ENCODE data around the gene ARRDC1.
"Not testable (repeated sequence)": the region's sequence is repeated elsewhere in the genome, so short reads cannot be mapped to it uniquely, and the experiment has no call there.

The ARRDC1 gene

DNA sequence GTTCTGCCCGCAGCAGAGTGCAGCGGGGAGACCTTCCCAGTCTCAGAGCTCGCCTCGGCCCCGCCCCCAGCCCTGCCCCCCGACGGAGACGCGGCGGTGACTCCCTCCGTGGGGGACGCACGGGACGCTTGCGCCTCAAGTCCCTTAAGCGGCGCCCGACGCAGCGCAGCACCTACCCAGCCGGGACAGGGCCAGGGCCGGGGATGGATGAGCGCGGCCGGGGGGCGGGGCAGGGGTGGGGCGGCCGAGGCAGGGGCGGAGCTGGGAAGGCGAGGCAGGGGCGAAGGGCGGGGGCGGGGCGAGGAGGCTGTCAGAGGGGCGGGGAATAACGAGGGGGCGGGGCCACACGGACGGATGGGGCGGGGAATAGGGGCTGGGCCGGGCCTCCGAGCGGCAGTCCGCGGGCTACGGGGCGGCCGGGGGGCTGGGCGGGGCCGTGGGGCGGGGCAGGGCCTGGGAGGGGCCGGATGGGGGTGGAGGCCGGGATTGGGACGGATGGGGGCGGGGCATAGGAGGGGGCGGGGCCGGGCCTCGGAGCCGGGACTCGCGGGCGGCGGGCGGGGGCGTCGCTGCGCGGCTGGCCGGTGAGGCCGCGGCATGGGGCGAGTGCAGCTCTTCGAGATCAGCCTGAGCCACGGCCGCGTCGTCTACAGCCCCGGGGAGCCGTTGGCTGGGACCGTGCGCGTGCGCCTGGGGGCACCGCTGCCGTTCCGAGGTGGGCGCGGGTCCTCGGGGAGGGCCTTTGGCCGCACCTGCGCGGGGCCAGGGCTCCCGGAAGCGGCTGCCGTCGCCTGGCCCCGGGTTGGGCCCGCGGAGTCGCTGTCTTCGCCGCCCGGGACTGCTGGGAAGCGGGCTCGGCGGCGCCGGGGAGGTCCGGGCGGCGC, at the start of gene ARRDC1:
TSS of gene ARRDC1 (plus strand) at position 566 of the 884 bp plus-strand sequence. CDS start at position 598, 32 bp downstream.
- DNase-seq = peak; percentile 87 to 88

DNA sequence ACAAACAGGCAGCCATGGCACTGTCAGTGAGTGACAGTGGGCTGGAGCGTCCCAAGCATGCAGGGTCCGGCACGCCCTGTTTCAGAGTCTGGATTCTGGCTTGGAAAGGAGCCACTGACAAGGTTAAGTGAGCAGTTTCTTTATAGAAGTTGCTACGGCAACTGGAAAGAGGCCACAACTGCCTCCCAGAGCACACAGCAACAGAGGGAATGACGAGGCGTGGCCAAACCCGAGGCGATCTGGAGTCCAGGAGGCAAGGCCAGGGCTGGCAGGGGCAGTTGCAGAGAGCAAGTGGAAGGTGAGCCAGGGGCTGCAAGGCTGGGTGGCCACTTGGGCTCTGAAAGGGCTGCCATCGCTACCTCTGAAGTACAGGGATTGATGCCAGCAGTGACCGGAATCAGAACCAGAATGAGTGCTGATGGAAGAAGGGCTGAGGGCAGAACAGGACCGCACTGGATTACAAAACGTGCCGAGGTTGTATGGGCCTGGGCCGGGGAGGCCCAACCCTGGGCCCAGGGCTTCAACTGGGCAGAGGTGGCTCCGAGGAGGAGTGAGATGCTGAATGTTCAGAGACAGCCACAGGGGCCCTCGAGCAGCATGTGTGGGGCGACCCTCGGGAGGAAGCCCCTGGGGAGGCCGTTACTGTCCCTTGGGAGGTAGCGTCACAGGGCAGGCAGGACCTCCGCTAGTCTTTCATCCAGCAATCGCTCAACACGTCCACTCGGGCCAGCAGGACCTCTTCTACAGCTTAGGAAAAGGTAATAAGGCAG, 49.2 kb upstream of the ARRDC1 start:
- DNase-seq = no peak

- DNase-seq = no peak
Measured at GRCh38 chr9:137558127-137558526, 47.4 kb upstream of the ARRDC1 start.

GRCh38 chr9:137564134-137564533, 41.4 kb upstream of the ARRDC1 start:
- no peak for DNase-seq

- DNase-seq = no peak
Measured at GRCh38 chr9:137564817-137565411, 40.6 kb upstream of the ARRDC1 start.

DNA sequence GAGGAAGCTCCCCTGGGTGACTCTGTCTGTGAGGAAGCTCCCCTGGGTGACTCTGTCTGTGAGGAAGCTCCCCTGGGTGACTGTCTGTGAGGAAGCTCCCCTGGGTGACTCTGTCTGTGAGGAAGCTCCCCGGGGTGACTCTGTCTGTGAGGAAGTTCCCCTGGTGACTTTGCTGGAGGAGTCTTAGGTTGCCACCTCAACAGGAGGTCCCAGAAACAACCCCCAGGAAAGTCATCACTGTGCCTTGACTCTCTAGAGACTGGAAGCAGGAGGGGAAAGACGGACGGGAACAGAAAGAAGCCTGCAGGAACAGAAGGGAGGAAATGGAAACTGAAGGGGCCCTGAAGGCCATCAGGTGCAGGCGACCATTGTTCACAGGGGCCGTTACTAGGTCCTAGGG, 37.0 kb upstream of the ARRDC1 start:
- not testable (repeated sequence) for DNase-seq

GRCh38 chr9:137569609-137570203, 35.8 kb upstream of the ARRDC1 start:
- DNase-seq = no peak

DNA sequence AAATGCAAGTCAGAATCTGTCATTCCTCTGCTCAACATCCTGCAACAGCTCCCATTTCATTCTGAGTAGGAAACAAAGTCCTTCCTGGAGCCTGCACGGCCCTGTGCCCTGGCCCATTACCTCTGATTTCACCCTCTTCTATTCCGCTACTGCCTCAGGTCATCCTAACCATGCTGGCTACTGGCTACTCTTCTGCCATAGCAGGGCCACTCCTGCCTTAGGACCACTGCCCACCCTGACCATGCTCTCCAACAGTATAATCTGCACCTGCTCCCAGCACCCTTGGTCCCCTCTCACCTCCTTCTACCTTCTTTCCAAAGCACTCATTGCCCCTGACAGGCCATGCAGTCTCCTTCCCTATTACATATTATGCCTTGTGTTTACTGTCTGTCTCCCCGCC, 34.9 kb upstream of the ARRDC1 start:
- no peak for DNase-seq

- DNase-seq = no peak
Measured at GRCh38 chr9:137574192-137574591, 31.3 kb upstream of the ARRDC1 start.

- DNase-seq = no peak
Measured at GRCh38 chr9:137575364-137575715, 30.1 kb upstream of the ARRDC1 start.

DNA sequence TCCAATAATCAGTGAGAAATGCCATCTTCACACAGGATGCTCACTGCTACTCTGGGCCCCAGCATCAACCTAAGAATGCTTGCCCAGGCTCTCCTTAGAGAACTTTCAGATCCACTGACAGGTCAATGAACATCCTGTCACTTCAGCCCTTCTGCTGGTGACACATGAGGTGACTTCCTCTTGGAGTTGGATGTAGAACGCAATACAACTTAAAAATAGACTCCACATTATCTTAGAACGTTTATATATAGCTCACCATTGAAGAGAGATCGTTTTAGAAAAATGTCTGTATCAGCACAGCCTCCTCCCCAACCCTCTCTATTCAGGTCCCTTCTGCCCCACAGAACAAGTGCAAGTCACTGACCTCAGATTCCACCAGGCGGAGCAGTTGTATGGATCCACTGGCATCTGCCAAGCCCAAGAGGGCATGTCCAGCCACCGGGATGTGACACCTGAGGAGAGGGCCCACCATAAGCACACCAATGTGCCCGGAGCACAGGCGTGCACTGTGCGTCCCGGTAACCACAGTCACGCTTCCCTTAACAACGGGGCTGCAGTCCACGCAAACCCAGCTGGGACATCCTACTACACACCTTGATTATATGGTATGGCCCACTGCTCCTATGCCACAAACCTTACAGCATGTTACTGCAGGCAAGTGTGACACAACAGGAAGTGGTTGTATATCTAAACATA, 29.6 kb upstream of the ARRDC1 start:
- no peak for DNase-seq

GRCh38 chr9:137578518-137579258, 26.8 kb upstream of the ARRDC1 start, which contains the start of gene DPH7:
DPH7 (minus strand) TSS chr9:137578925; CDS start chr9:137578777, 148 bp downstream.
- DNase-seq = peak; percentile 90

GRCh38 chr9:137579259-137579604, 26.3 kb upstream of the ARRDC1 start:
- DNase-seq = no peak

- no peak for DNase-seq
Measured at GRCh38 chr9:137580209-137580953, 25.1 kb upstream of the ARRDC1 start.

GRCh38 chr9:137580954-137581322, 24.5 kb upstream of the ARRDC1 start:
- DNase-seq = no peak

GRCh38 chr9:137581361-137582285, 23.9 kb upstream of the ARRDC1 start:
- no peak for DNase-seq

- DNase-seq = no peak
Measured at GRCh38 chr9:137582286-137582860, 23.1 kb upstream of the ARRDC1 start.

- DNase-seq = no peak
Measured at GRCh38 chr9:137583347-137583746, 22.1 kb upstream of the ARRDC1 start.

DNA sequence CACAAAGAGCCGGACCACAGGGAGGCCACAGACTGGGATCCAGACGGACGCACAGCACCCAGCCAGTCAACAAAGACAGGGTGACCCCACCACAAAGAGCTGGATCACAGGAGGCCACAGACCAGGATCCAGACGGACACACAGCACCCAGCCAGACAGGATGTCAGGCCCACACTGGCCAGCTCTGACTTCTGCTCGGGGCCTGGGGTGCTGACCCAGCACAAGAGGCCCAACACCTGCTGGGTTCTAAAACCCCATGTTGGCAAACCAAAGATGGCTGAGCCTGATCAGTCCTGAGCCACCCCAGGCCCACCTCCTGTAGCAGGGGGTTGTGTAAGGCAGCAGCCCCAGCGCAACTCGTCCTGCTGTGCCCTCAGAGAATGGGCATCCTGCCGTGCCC, 21.5 kb upstream of the ARRDC1 start:
- DNase-seq = no peak

- no peak for DNase-seq
Measured at GRCh38 chr9:137586854-137587253, 18.6 kb upstream of the ARRDC1 start.

All from SW 1271 (cell line).